Daoy (cell line): ENCODE results near the gene PAX9. TPM values are rescaled to one million over a fixed set of nuclear protein-coding genes. Genes with fewer than 3 reads are reported as not detected.

Experiments
- total RNA-seq: library from RNA; depleted of rRNA; stranded (reverse); fragments of >200 nt; shearing (Covaris generic); gene quantifications from 2 replicates; pipeline ENCODE4 v1.2.3, GENCODE V29; 2014; rRNA removed

PAX9 gene
- total RNA-seq, 1 experiment from 2014 or later, result 17.5 TPM

Other genes with a start within 250 kb of the PAX9 start
- gene NKX2-1, start 141.6 kb upstream of the PAX9 start, total RNA-seq, result 4.7 and 5.1 TPM in 2 replicates
- 2.6 and 4.8 TPM in 2 replicates for gene NKX2-8, start 79.2 kb upstream of the PAX9 start, total RNA-seq